Transverse colon (tissue), 4 donors: Measurements from ENCODE around the gene MPP2.

Source experiments
- CTCF ChIP-seq, 5 experiments: fragments of 200-600 bp in 3 of 5; fragments of 450-650 bp in 2 of 5; sonication (generic) in 3 of 5; IDR thresholded peaks; 1 replicate in 2 of 5; 2 replicates in 3 of 5; pipeline ENCODE4 v1.5.1; 2016 to 2017; ENCODE audit warnings: antibody characterized with exemption in 5 of 5, inconsistent platforms in 3 of 5, mild to moderate bottlenecking in 2 of 5, moderate library complexity in 1 of 5
- POLR2AphosphoS5 ChIP-seq, 3 donors: sonication (generic); formaldehyde crosslinking; IDR thresholded peaks; one replicate each; pipeline ENCODE4 v1.6.1; 2016; ENCODE audit warnings: antibody characterized with exemption in 3 of 3

GRCh38 chr17:43906951-43907424 lies 348 bp downstream of the MPP2 start:
- TF ChIP-seq POLR2AphosphoS5 (IDR thresholded peaks at IDR 0.05), result no peak
- TF ChIP-seq CTCF (IDR thresholded peaks at IDR 0.05), result no peak
